Amniotic epithelial cell (primary cell): Measurements from ENCODE around the gene PTPRN2.

Experiments used
- DNase-seq: peaks from one replicate; pipeline ENCODE4 v3.0.0-alpha.2; 2010; ENCODE audit warnings: low read depth

Gene PTPRN2

GRCh38 chr7:157809863-157810851 is 777.5 kb downstream of the PTPRN2 start:
- no peak for DNase-seq

- DNase-seq = no peak
Observed at GRCh38 chr7:157809154-157809862, 778.3 kb downstream of the PTPRN2 start.

GRCh38 chr7:157808042-157808441 is 779.6 kb downstream of the PTPRN2 start:
- no peak for DNase-seq

- no peak for DNase-seq
Observed at GRCh38 chr7:157807510-157807909, 780.1 kb downstream of the PTPRN2 start.

GRCh38 chr7:157806711-157807110 is 780.9 kb downstream of the PTPRN2 start:
- no peak for DNase-seq

- DNase-seq = no peak
Observed at GRCh38 chr7:157805713-157806112, 781.9 kb downstream of the PTPRN2 start.

GRCh38 chr7:157803906-157804305 is 783.7 kb downstream of the PTPRN2 start:
- DNase-seq = no peak

- no peak for DNase-seq
Observed at GRCh38 chr7:157801971-157802675, 785.5 kb downstream of the PTPRN2 start.

GRCh38 chr7:157801113-157801512 is 786.5 kb downstream of the PTPRN2 start:
- DNase-seq = no peak

- DNase-seq = no peak
Observed at GRCh38 chr7:157800281-157800680, 787.3 kb downstream of the PTPRN2 start.

GRCh38 chr7:157799076-157799685 is 788.4 kb downstream of the PTPRN2 start:
- no peak for DNase-seq

GRCh38 chr7:157797361-157797760 is 790.3 kb downstream of the PTPRN2 start:
- DNase-seq = no peak

GRCh38 chr7:157796846-157797245 is 790.8 kb downstream of the PTPRN2 start:
- no peak for DNase-seq

GRCh38 chr7:157795643-157796042 is 792.0 kb downstream of the PTPRN2 start:
- DNase-seq = no peak

GRCh38 chr7:157795199-157795598 is 792.4 kb downstream of the PTPRN2 start:
- DNase-seq = no peak

- DNase-seq = no peak
Observed at GRCh38 chr7:157794746-157795065, 792.9 kb downstream of the PTPRN2 start.

- DNase-seq = no peak
Observed at GRCh38 chr7:157793973-157794745, 793.5 kb downstream of the PTPRN2 start.

- no peak for DNase-seq
Observed at GRCh38 chr7:157793087-157793353, 794.6 kb downstream of the PTPRN2 start.

GRCh38 chr7:157792241-157793086 is 795.2 kb downstream of the PTPRN2 start:
- no peak for DNase-seq

- no peak for DNase-seq
Observed at GRCh38 chr7:157791666-157792065, 796.0 kb downstream of the PTPRN2 start.

- DNase-seq = no peak
Observed at GRCh38 chr7:157791261-157791660, 796.4 kb downstream of the PTPRN2 start.
